H9 (cell line): ENCODE measurements around the gene NEUROD4. TPM values are rescaled to one million over a fixed set of nuclear protein-coding genes. Genes with fewer than 3 reads are reported as not detected.

Experiments
- DNase-seq: peaks from one replicate; pipeline ENCODE4 v3.0.0-alpha.2; 2017
- H2AFZ ChIP-seq: one replicate; pipeline ENCODE4 v1.6.1; 2013; ENCODE audit warnings: mild to moderate bottlenecking, low read length, control low read depth, moderate library complexity
- H2AK5ac ChIP-seq: 2 replicates; pipeline ENCODE4 v1.6.1; 2013; ENCODE audit warnings: low read length, control low read depth, mixed read lengths; ENCODE audit not compliant: insufficient read length
- H2BK120ac ChIP-seq: one replicate; pipeline ENCODE4 v1.6.1; 2013; ENCODE audit warnings: low read depth, mild to moderate bottlenecking, low read length, control low read depth, inconsistent platforms; ENCODE audit not compliant: poor library complexity, severe bottlenecking
- H2BK12ac ChIP-seq: 2 replicates; pipeline ENCODE4 v1.6.1; 2013; ENCODE audit warnings: low read length, control low read depth, mixed read lengths, low read depth; ENCODE audit not compliant: insufficient read length
- H2BK15ac ChIP-seq: 2 replicates; pipeline ENCODE4 v1.6.1; 2013; ENCODE audit warnings: low read depth, low read length, control low read depth
- H2BK20ac ChIP-seq: one replicate; pipeline ENCODE4 v1.6.1; 2013; ENCODE audit warnings: low read depth, mild to moderate bottlenecking, low read length, control low read depth, inconsistent platforms; ENCODE audit not compliant: poor library complexity, severe bottlenecking
- H2BK5ac ChIP-seq: 2 replicates; pipeline ENCODE4 v1.6.1; 2013; ENCODE audit warnings: low read length, control low read depth, mixed read lengths; ENCODE audit not compliant: insufficient read length
- H3K14ac ChIP-seq: 2 replicates; pipeline ENCODE4 v1.6.1; 2013; ENCODE audit warnings: low read length, control low read depth; ENCODE audit not compliant: insufficient read depth
- H3K18ac ChIP-seq: 2 replicates; pipeline ENCODE4 v1.6.1; 2013; ENCODE audit warnings: low read depth, mild to moderate bottlenecking, mixed read lengths, low read length, control low read depth; ENCODE audit not compliant: insufficient read length
- H3K23ac ChIP-seq: 2 replicates; pipeline ENCODE4 v1.6.1; 2013; ENCODE audit warnings: low read length, control low read depth, mixed read lengths, low read depth; ENCODE audit not compliant: insufficient read length
- H3K23me2 ChIP-seq: 2 replicates; pipeline ENCODE4 v1.6.1; 2013; ENCODE audit warnings: low read depth, mild to moderate bottlenecking, mixed read lengths, low read length, control low read depth; ENCODE audit not compliant: insufficient read length, poor library complexity, severe bottlenecking
- H3K27ac ChIP-seq: 2 replicates; pipeline ENCODE4 v1.5.1; 2013; ENCODE audit warnings: low read length, control low read depth, mixed read lengths, low read depth; ENCODE audit not compliant: insufficient read length
- H3K27me3 ChIP-seq: 2 replicates; pipeline ENCODE4 v1.6.1; 2013; ENCODE audit warnings: low read length, control low read depth, inconsistent platforms; ENCODE audit not compliant: insufficient read depth
- H3K4ac ChIP-seq: 2 replicates; pipeline ENCODE4 v1.6.1; 2013; ENCODE audit warnings: low read depth, mild to moderate bottlenecking, control low read depth, inconsistent platforms, low read length, moderate library complexity
- H3K4me1 ChIP-seq: 2 replicates; pipeline ENCODE4 v1.6.1; 2013; ENCODE audit warnings: low read length, control low read depth, inconsistent platforms; ENCODE audit not compliant: insufficient read depth
- H3K4me2 ChIP-seq: 2 replicates; pipeline ENCODE4 v1.6.1; 2013; ENCODE audit warnings: low read length, control low read depth, mixed read lengths; ENCODE audit not compliant: insufficient read length, insufficient read depth
- H3K56ac ChIP-seq: 2 replicates; pipeline ENCODE4 v1.6.1; 2013; ENCODE audit warnings: low read depth, mild to moderate bottlenecking, mixed read lengths, low read length, control low read depth; ENCODE audit not compliant: insufficient read length
- H3K79me1 ChIP-seq: 2 replicates; pipeline ENCODE4 v1.6.1; 2013; ENCODE audit warnings: low read depth, mild to moderate bottlenecking, moderate library complexity, low read length, control low read depth, inconsistent platforms; ENCODE audit not compliant: insufficient read depth, poor library complexity, severe bottlenecking
- H3K79me2 ChIP-seq: 2 replicates; pipeline ENCODE4 v1.6.1; 2013; ENCODE audit warnings: low read length, control low read depth, inconsistent platforms; ENCODE audit not compliant: insufficient read depth
- H3K9ac ChIP-seq: 2 replicates; pipeline ENCODE4 v1.6.1; 2013; ENCODE audit warnings: low read length, control low read depth, mixed read lengths; ENCODE audit not compliant: insufficient read length; ENCODE audit errors: extremely low read depth
- H3K9me3 ChIP-seq: one replicate; pipeline ENCODE4 v1.6.1; 2013; ENCODE audit warnings: low read depth, low read length, inconsistent platforms; ENCODE audit not compliant: control insufficient read depth
- H3T11ph ChIP-seq: one replicate; pipeline ENCODE4 v1.6.1; 2013; ENCODE audit warnings: mild to moderate bottlenecking, low read length, control low read depth, inconsistent platforms
- H4K20me1 ChIP-seq: one replicate; pipeline ENCODE4 v1.6.1; 2013; ENCODE audit not compliant: control insufficient read depth, insufficient read length, insufficient read depth
- H4K5ac ChIP-seq: 2 replicates; pipeline ENCODE4 v1.6.1; 2013; ENCODE audit warnings: low read depth, mild to moderate bottlenecking, mixed read lengths, low read length, control low read depth; ENCODE audit not compliant: insufficient read length
- H4K8ac ChIP-seq: replicated peaks from 2 replicates; pipeline ENCODE4 v1.6.1; 2013; ENCODE audit warnings: low read length, control low read depth, mixed read lengths, low read depth; ENCODE audit not compliant: insufficient read length
- H4K91ac ChIP-seq: 2 replicates; pipeline ENCODE4 v1.6.1; 2013; ENCODE audit warnings: low read depth, mild to moderate bottlenecking, moderate library complexity, mixed read lengths, low read length, control low read depth; ENCODE audit not compliant: insufficient read length
- H3K27ac Mint-ChIP-seq, 3 experiments: 2 replicates in 2 of 3; 3 replicates in 1 of 3; pipeline ENCODE4 v1.8.0; 2020 to 2021; ENCODE audit warnings: mixed read lengths in 3 of 3, mild to moderate bottlenecking in 1 of 3, moderate library complexity in 1 of 3
- H3K27me3 Mint-ChIP-seq: 2 replicates; pipeline ENCODE4 v1.8.0; 2021; ENCODE audit warnings: low read depth, mild to moderate bottlenecking, moderate library complexity, mixed read lengths
- H3K36me3 Mint-ChIP-seq, 3 experiments: 2 replicates in 2 of 3; 3 replicates in 1 of 3; pipeline ENCODE4 v1.8.0; 2020 to 2021; ENCODE audit warnings: low read depth in 3 of 3, mixed read lengths in 3 of 3; ENCODE audit not compliant: insufficient read depth in 1 of 3
- H3K4me1 Mint-ChIP-seq, 2 experiments: 2 replicates each; pipeline ENCODE4 v1.8.0; 2020; ENCODE audit warnings: mixed read lengths in 2 of 2
- H3K4me3 Mint-ChIP-seq, 2 experiments: 2 replicates in 1 of 2; 3 replicates in 1 of 2; pipeline ENCODE4 v1.8.0; 2020 to 2021; ENCODE audit warnings: mild to moderate bottlenecking in 2 of 2, mixed read lengths in 2 of 2, moderate library complexity in 1 of 2
- H3K9me3 Mint-ChIP-seq, 2 experiments: 2 replicates in 1 of 2; 3 replicates in 1 of 2; pipeline ENCODE4 v1.8.0; 2020; ENCODE audit warnings: mild to moderate bottlenecking in 2 of 2, mixed read lengths in 2 of 2, moderate library complexity in 1 of 2
- WGBS: extraction: QIAGEN DNeasy Blood & Tissue Kit; methylation state at CpG from one replicate; pipeline ENCODE4 v1.1.7; 2013; ENCODE audit warnings: missing lambda C conversion rate, low lambda C conversion rate, mixed read lengths; ENCODE audit not compliant: insufficient read length; ENCODE audit errors: extremely low coverage; 5-methylcytosine and 5-hydroxymethylcytosine counted together
- long read RNA-seq: library from polyadenylated mRNA; unstranded; transcript quantifications from one replicate; pipeline ENCODE4 v2.0.0, GENCODE V29; 2020
- total RNA-seq: library from RNA; stranded (reverse); gene quantifications from 2 replicates; pipeline ENCODE4 v1.2.1, GENCODE V29; 2021
- TF ChIP-seq, protein P1 (sequence below): fragments of 200-600 bp; sonication (generic); conservative IDR thresholded peaks from 3 replicates; pipeline ENCODE4 v1.8.0; 2021; ENCODE audit warnings: antibody characterized with exemption, mild to moderate bottlenecking

The NEUROD4 gene, protein sequence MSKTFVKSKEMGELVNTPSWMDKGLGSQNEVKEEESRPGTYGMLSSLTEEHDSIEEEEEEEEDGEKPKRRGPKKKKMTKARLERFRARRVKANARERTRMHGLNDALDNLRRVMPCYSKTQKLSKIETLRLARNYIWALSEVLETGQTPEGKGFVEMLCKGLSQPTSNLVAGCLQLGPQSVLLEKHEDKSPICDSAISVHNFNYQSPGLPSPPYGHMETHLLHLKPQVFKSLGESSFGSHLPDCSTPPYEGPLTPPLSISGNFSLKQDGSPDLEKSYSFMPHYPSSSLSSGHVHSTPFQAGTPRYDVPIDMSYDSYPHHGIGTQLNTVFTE
- not detected in 2 replicates for total RNA-seq
- long read RNA-seq = 0 reads

DNA sequence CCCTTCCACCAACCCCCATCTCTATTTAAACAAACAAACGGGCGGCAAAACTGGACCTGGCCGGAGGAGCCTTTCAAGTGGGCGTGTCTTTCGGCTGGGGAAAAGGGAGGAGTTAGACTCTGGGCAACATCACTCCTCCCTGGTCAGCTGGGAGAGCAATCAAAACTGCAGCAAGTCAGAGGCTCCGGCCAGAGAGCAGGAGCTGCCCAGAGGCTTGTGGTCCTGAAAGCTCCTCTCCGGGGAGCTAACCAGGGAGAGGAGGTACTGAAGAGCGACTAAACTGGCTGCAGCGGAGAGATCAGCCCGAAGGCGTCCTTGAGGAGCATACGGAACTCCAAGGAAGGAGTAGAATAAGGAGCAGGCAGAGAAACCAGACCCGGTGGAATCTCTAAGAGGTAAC is at the start of gene NEUROD4:
TSS of gene NEUROD4 (plus strand) at position 191 of the 400 bp plus-strand sequence. CDS start 6,466 bp downstream, outside the sequence.
- H3K9ac ChIP-seq = no peak within 1 kb of the TSS
- no peak within 1 kb of the TSS for H3K4ac ChIP-seq
- no peaks in the 10 kb centered on the region for H3K79me2 ChIP-seq
- no peak within 1 kb of the TSS for H3T11ph ChIP-seq
- no peak within 1 kb of the TSS for H3K18ac ChIP-seq
- H3K4me3 Mint-ChIP-seq = peak within 1 kb of the TSS; percentile 51 to 69
- TF ChIP-seq, protein P1, sequence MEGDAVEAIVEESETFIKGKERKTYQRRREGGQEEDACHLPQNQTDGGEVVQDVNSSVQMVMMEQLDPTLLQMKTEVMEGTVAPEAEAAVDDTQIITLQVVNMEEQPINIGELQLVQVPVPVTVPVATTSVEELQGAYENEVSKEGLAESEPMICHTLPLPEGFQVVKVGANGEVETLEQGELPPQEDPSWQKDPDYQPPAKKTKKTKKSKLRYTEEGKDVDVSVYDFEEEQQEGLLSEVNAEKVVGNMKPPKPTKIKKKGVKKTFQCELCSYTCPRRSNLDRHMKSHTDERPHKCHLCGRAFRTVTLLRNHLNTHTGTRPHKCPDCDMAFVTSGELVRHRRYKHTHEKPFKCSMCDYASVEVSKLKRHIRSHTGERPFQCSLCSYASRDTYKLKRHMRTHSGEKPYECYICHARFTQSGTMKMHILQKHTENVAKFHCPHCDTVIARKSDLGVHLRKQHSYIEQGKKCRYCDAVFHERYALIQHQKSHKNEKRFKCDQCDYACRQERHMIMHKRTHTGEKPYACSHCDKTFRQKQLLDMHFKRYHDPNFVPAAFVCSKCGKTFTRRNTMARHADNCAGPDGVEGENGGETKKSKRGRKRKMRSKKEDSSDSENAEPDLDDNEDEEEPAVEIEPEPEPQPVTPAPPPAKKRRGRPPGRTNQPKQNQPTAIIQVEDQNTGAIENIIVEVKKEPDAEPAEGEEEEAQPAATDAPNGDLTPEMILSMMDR = no peak
- H4K8ac ChIP-seq = no peak within 1 kb of the TSS
- peak within 1 kb of the TSS in 1 of 3 experiments; percentile 5; a peak in 1 of 7 replicates for H3K27ac Mint-ChIP-seq
- H2BK12ac ChIP-seq = no peak within 1 kb of the TSS
- H3K27me3 Mint-ChIP-seq = peaks cover 34% of the 10 kb centered on the region
- H3K4me1 ChIP-seq = no peaks in the 10 kb centered on the region
- H2BK15ac ChIP-seq = no peak within 1 kb of the TSS
- no peaks in the 10 kb centered on the region for H3K79me1 ChIP-seq
- peak; percentile 98 for DNase-seq
- no peak within 1 kb of the TSS for H3K23ac ChIP-seq
- no peak within 1 kb of the TSS for H2BK5ac ChIP-seq
- peaks cover 19 to 21% of the 10 kb centered on the region in 2 experiments for H3K4me1 Mint-ChIP-seq
- H3K27ac ChIP-seq = no peak within 1 kb of the TSS
- no peaks in the 10 kb centered on the region for H3K9me3 ChIP-seq
- no peak within 1 kb of the TSS for H3K14ac ChIP-seq
- no peak within 1 kb of the TSS for H4K5ac ChIP-seq
- no peak within 1 kb of the TSS for H4K91ac ChIP-seq
- no peak within 1 kb of the TSS for H3K56ac ChIP-seq
- no peak within 1 kb of the TSS for H2AK5ac ChIP-seq
- no peaks in the 10 kb centered on the region for H4K20me1 ChIP-seq
- H3K9me3 Mint-ChIP-seq = no peaks in the 10 kb centered on the region
- no peaks in the 10 kb centered on the region; a peak in 1 of 7 replicates for H3K36me3 Mint-ChIP-seq
- no peaks in the 10 kb centered on the region for H3K23me2 ChIP-seq
- H2BK20ac ChIP-seq = no peak within 1 kb of the TSS
- no peak within 1 kb of the TSS for H2AFZ ChIP-seq
- H3K4me2 ChIP-seq = peak within 1 kb of the TSS; percentile 45
- H2BK120ac ChIP-seq = no peak within 1 kb of the TSS
- H3K27me3 ChIP-seq = no peaks in the 10 kb centered on the region
- no CpG with 5 or more reads among the region's 13 CpGs for WGBS
